ENCODE data around the gene HCN3. TPM values are rescaled to one million over a fixed set of nuclear protein-coding genes. Genes with fewer than 3 reads are reported as not detected.

The HCN3 gene
- total and polyA plus RNA-seq, 2 of the 13 experiments (the other 11 are each of a cell fraction or from before 2014, with no cell fraction given) = 2.4 to 10.2 TPM

- TF ChIP-seq NFE2L2 (IDR thresholded peaks at IDR 0.05; ENCODE audit: low read length) (no peak), ZFAT (CRISPR knock-in tag; conservative IDR thresholded peaks at IDR 0.05) (no peak), ZNF501 (CRISPR knock-in tag; IDR thresholded peaks at IDR 0.05) (peak; percentile 79), ZNF530 (CRISPR knock-in tag; IDR thresholded peaks at IDR 0.05; ENCODE audit: low read depth) (no peak), ATF7-NPFF (CRISPR knock-in tag; IDR thresholded peaks at IDR 0.05; ENCODE audit: low read depth) (peak; percentile 86; the same call in 1 of the 2 replicates), KDM3A (CRISPR knock-in tag; IDR thresholded peaks at IDR 0.05; ENCODE audit: low read depth) (0 out of 2 replicates have a peak, but pooled peaks have one; percentile 13), SP140L (CRISPR knock-in tag; IDR thresholded peaks at IDR 0.05; ENCODE audit: borderline replicate concordance) (no peak), EEA1 (CRISPR knock-in tag; IDR thresholded peaks at IDR 0.05; ENCODE audit: borderline replicate concordance) (peak; percentile 63; the same call in 1 of the 2 replicates), KDM4B (CRISPR knock-in tag; IDR thresholded peaks at IDR 0.05) (no peak; the same call in 1 of the 2 replicates), PRPF4 (IDR thresholded peaks at IDR 0.05; ENCODE audit: low read depth, low read length, poor library complexity, severe bottlenecking) (no peak), ARNTL (CRISPR knock-in tag; IDR thresholded peaks at IDR 0.05) (peak; percentile 87), ZBTB1 (CRISPR knock-in tag; IDR thresholded peaks at IDR 0.05; ENCODE audit: borderline replicate concordance) (no peak), ZNF562 (CRISPR knock-in tag; IDR thresholded peaks at IDR 0.05; ENCODE audit: borderline replicate concordance) (no peak; the same call in 1 of the 2 replicates), ZNF672 (CRISPR knock-in tag; IDR thresholded peaks at IDR 0.05) (peak; percentile 80; the same call in 1 of the 2 replicates)
- TF ChIP-seq, protein P1, sequence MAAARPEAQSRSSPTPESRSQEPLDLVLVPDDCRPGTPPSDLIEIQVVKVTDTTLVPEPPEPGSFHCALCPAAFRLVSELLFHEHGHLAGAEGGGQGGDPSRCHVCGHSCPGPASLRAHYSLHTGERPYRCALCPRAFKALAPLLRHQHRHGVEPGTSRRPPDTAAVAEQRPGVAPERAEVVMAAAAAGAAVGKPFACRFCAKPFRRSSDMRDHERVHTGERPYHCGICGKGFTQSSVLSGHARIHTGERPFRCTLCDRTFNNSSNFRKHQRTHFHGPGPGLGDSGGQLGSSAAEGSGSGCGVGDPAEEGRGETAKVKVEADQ (CRISPR knock-in tag; IDR thresholded peaks at IDR 0.05; ENCODE audit: borderline replicate concordance) = no peak
- TF ChIP-seq, protein P2, sequence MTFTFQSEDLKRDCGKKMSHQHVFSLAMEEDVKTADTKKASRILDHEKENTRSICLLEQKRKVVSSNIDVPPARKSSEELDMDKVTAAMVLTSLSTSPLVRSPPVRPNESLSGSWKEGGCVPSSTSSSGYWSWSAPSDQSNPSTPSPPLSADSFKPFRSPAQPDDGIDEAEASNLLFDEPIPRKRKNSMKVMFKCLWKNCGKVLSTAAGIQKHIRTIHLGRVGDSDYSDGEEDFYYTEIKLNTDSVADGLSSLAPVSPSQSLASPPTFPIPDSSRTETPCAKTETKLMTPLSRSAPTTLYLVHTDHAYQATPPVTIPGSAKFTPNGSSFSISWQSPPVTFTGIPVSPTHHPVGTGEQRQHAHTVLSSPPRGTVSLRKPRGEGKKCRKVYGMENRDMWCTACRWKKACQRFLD (CRISPR knock-in tag; IDR thresholded peaks at IDR 0.05; ENCODE audit: borderline replicate concordance) = 0 out of 2 replicates have a peak, but pooled peaks have one; percentile 65
- TF ChIP-seq, protein P3, sequence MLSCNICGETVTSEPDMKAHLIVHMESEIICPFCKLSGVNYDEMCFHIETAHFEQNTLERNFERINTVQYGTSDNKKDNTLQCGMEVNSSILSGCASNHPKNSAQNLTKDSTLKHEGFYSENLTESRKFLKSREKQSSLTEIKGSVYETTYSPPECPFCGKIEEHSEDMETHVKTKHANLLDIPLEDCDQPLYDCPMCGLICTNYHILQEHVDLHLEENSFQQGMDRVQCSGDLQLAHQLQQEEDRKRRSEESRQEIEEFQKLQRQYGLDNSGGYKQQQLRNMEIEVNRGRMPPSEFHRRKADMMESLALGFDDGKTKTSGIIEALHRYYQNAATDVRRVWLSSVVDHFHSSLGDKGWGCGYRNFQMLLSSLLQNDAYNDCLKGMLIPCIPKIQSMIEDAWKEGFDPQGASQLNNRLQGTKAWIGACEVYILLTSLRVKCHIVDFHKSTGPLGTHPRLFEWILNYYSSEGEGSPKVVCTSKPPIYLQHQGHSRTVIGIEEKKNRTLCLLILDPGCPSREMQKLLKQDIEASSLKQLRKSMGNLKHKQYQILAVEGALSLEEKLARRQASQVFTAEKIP (CRISPR knock-in tag; IDR thresholded peaks at IDR 0.05; ENCODE audit: borderline replicate concordance) = no peak
- TF ChIP-seq, protein P4, sequence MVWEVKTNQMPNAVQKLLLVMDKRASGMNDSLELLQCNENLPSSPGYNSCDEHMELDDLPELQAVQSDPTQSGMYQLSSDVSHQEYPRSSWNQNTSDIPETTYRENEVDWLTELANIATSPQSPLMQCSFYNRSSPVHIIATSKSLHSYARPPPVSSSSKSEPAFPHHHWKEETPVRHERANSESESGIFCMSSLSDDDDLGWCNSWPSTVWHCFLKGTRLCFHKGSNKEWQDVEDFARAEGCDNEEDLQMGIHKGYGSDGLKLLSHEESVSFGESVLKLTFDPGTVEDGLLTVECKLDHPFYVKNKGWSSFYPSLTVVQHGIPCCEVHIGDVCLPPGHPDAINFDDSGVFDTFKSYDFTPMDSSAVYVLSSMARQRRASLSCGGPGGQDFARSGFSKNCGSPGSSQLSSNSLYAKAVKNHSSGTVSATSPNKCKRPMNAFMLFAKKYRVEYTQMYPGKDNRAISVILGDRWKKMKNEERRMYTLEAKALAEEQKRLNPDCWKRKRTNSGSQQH (CRISPR knock-in tag; IDR thresholded peaks at IDR 0.05; ENCODE audit: low read depth) = peak; percentile 94
- TF ChIP-seq, protein P5, sequence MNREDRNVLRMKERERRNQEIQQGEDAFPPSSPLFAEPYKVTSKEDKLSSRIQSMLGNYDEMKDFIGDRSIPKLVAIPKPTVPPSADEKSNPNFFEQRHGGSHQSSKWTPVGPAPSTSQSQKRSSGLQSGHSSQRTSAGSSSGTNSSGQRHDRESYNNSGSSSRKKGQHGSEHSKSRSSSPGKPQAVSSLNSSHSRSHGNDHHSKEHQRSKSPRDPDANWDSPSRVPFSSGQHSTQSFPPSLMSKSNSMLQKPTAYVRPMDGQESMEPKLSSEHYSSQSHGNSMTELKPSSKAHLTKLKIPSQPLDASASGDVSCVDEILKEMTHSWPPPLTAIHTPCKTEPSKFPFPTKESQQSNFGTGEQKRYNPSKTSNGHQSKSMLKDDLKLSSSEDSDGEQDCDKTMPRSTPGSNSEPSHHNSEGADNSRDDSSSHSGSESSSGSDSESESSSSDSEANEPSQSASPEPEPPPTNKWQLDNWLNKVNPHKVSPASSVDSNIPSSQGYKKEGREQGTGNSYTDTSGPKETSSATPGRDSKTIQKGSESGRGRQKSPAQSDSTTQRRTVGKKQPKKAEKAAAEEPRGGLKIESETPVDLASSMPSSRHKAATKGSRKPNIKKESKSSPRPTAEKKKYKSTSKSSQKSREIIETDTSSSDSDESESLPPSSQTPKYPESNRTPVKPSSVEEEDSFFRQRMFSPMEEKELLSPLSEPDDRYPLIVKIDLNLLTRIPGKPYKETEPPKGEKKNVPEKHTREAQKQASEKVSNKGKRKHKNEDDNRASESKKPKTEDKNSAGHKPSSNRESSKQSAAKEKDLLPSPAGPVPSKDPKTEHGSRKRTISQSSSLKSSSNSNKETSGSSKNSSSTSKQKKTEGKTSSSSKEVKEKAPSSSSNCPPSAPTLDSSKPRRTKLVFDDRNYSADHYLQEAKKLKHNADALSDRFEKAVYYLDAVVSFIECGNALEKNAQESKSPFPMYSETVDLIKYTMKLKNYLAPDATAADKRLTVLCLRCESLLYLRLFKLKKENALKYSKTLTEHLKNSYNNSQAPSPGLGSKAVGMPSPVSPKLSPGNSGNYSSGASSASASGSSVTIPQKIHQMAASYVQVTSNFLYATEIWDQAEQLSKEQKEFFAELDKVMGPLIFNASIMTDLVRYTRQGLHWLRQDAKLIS (CRISPR knock-in tag; IDR thresholded peaks at IDR 0.05) = 0 out of 2 replicates have a peak, but pooled peaks have one; percentile 47
These were observed 15.2 kb upstream of the HCN3 start, which contains the start of gene SCAMP3 (continued) for GRCh38 chr1:155261852-155262673.
